ENCODE results near the gene SRMS. TPM values are rescaled to one million over a fixed set of nuclear protein-coding genes. Genes with fewer than 3 reads are reported as not detected.

The SRMS gene
- total RNA-seq, 1 donor from 2014 or later, result not detected

- no peaks in the 10 kb centered on the region for H3K9me3 ChIP-seq (ENCODE audit: low read depth)
- H3K9ac ChIP-seq, result no peak overlapping the region
- H3K79me2 ChIP-seq (ENCODE audit: low read depth), result no peaks in the 10 kb centered on the region
- TF ChIP-seq EZH2 (IDR thresholded peaks at IDR 0.05) (no peak), EZH2phosphoT487 (IDR thresholded peaks at IDR 0.05) (no peak), CTCF (IDR thresholded peaks at IDR 0.05) (no peak)
- no peak overlapping the region for H3K4me3 ChIP-seq
- DNase-seq (ENCODE audit: low spot score), result no peak
- Mint-ChIP-seq H3K36me3 (peaks cover 7% of the 10 kb centered on the region), H3K27ac (no peak overlapping the region), H3K4me1 (peaks cover 16% of the 10 kb centered on the region), H3K4me3 (peak overlapping the region; percentile 55), H3K9me3 (no peaks in the 10 kb centered on the region), H3K27me3 (ENCODE audit: insufficient read depth, low read depth) (peaks cover 3% of the 10 kb centered on the region)
- H3F3A ChIP-seq (ENCODE audit: low read depth), result no peaks in the 10 kb centered on the region
- H3K27me3 ChIP-seq, result no peaks in the 10 kb centered on the region
- no peak overlapping the region for H2AFZ ChIP-seq (replicated peaks)
- no peaks in the 10 kb centered on the region for H3K4me1 ChIP-seq
- no peak overlapping the region for H3K27ac ChIP-seq
- no peaks in the 10 kb centered on the region for H3K36me3 ChIP-seq
- H4K20me1 ChIP-seq (ENCODE audit: low read depth), result no peaks in the 10 kb centered on the region
- no peak overlapping the region for H3K4me2 ChIP-seq
Measured at GRCh38 chr20:63586797-63587196, 39.2 kb upstream of the SRMS start.

- Histone ChIP-seq H4K20me1 (ENCODE audit: low read depth) (no peaks in the 10 kb centered on the region), H3K36me3 (no peaks in the 10 kb centered on the region), H3K4me2 (no peak overlapping the region), H3K27me3 (no peaks in the 10 kb centered on the region), H3F3A (ENCODE audit: low read depth) (no peaks in the 10 kb centered on the region), H3K4me1 (no peaks in the 10 kb centered on the region), H3K79me2 (ENCODE audit: low read depth) (no peaks in the 10 kb centered on the region), H3K4me3 (no peak overlapping the region), H3K9ac (no peak overlapping the region), H3K27ac (no peak overlapping the region), H2AFZ (replicated peaks) (no peak overlapping the region), H3K9me3 (ENCODE audit: low read depth) (no peaks in the 10 kb centered on the region)
- no peak for TF ChIP-seq CTCF (IDR thresholded peaks at IDR 0.05)
- no peak for TF ChIP-seq EZH2phosphoT487 (IDR thresholded peaks at IDR 0.05)
- TF ChIP-seq EZH2 (IDR thresholded peaks at IDR 0.05), result no peak
- Mint-ChIP-seq H3K27me3 (ENCODE audit: insufficient read depth, low read depth) (peaks cover 3% of the 10 kb centered on the region), H3K4me3 (no peak overlapping the region), H3K9me3 (no peaks in the 10 kb centered on the region), H3K27ac (no peak overlapping the region), H3K36me3 (peaks cover 4% of the 10 kb centered on the region), H3K4me1 (peaks cover 16% of the 10 kb centered on the region)
- DNase-seq (ENCODE audit: low spot score), result no peak
Measured at GRCh38 chr20:63585616-63586565, 38.3 kb upstream of the SRMS start.

GRCh38 chr20:63582382-63583063, 35.0 kb upstream of the SRMS start:
- Mint-ChIP-seq H3K27ac (peak overlapping the region; percentile 65), H3K4me1 (peaks cover 15% of the 10 kb centered on the region), H3K4me3 (peak overlapping the region; percentile 10), H3K27me3 (ENCODE audit: insufficient read depth, low read depth) (peaks cover 3% of the 10 kb centered on the region), H3K36me3 (no peaks in the 10 kb centered on the region), H3K9me3 (no peaks in the 10 kb centered on the region)
- Histone ChIP-seq H3K4me1 (no peaks in the 10 kb centered on the region), H3K4me3 (no peak overlapping the region), H2AFZ (replicated peaks) (no peak overlapping the region), H4K20me1 (ENCODE audit: low read depth) (no peaks in the 10 kb centered on the region), H3K9me3 (ENCODE audit: low read depth) (no peaks in the 10 kb centered on the region), H3K27ac (no peak overlapping the region), H3K9ac (no peak overlapping the region), H3K27me3 (no peaks in the 10 kb centered on the region), H3K36me3 (no peaks in the 10 kb centered on the region), H3F3A (ENCODE audit: low read depth) (no peaks in the 10 kb centered on the region), H3K4me2 (no peak overlapping the region), H3K79me2 (ENCODE audit: low read depth) (no peaks in the 10 kb centered on the region)
- DNase-seq (ENCODE audit: low spot score), result no peak
- TF ChIP-seq CTCF (IDR thresholded peaks at IDR 0.05) (no peak), EZH2phosphoT487 (IDR thresholded peaks at IDR 0.05) (no peak), EZH2 (IDR thresholded peaks at IDR 0.05) (no peak)

Measured in neural progenitor cell (in vitro differentiated cells).